ENCODE measurements around the gene FRRS1L. TPM values are rescaled to one million over a fixed set of nuclear protein-coding genes. Genes with fewer than 3 reads are reported as not detected.

FRRS1L gene
- total and polyA plus RNA-seq, 10 donors, result under 0.01 to 0.03 TPM; not detected in 8

DNA sequence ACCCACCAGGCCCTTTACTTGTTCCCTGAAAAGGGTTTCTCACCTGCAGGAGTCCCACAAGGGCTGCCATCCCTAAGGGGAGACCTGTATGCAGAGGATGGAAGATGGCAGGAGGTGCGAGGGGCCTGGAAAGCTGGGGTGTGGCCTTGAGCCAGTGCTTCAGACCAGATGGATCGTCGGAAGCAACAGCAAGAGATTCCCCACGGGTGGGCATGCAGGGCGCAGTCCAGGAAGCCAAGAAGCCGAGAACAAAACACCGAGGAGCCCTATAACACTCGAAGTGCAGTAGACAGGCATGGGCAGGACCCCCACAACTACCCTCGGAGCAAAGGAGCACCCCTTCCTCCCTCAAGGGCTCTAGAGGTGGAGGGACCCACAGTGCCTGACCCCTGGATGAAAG, 24.7 kb upstream of the FRRS1L start:
- no peaks in the 10 kb centered on the region for H3K4me1 ChIP-seq
- no peaks in the 10 kb centered on the region for H3K36me3 ChIP-seq
- no peaks in the 10 kb centered on the region for H3K9me3 ChIP-seq
- no peak overlapping the region for H3K27ac ChIP-seq
- TF ChIP-seq, protein P1, sequence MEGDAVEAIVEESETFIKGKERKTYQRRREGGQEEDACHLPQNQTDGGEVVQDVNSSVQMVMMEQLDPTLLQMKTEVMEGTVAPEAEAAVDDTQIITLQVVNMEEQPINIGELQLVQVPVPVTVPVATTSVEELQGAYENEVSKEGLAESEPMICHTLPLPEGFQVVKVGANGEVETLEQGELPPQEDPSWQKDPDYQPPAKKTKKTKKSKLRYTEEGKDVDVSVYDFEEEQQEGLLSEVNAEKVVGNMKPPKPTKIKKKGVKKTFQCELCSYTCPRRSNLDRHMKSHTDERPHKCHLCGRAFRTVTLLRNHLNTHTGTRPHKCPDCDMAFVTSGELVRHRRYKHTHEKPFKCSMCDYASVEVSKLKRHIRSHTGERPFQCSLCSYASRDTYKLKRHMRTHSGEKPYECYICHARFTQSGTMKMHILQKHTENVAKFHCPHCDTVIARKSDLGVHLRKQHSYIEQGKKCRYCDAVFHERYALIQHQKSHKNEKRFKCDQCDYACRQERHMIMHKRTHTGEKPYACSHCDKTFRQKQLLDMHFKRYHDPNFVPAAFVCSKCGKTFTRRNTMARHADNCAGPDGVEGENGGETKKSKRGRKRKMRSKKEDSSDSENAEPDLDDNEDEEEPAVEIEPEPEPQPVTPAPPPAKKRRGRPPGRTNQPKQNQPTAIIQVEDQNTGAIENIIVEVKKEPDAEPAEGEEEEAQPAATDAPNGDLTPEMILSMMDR (IDR thresholded peaks at IDR 0.05 in 8 of 11, conservative IDR thresholded peaks at IDR 0.05 in 3 of 11), result no peak
- TF ChIP-seq POLR2AphosphoS5 (IDR thresholded peaks at IDR 0.05) (no peak), POLR2A (IDR thresholded peaks at IDR 0.05) (no peak)
- peaks cover 0 to 5% (median 0%) of the 10 kb centered on the region in 7 donors for H3K27me3 ChIP-seq (replicated peaks in 1 of 7)
- H3K4me3 ChIP-seq, result no peak overlapping the region
- 87 to 91% (median 89%) methylated on average over 9 of the region's 9 CpGs for whole genome bisulfite sequencing, 5 donors
- intact Hi-C loops (cut with DNase I; ENCODE audit: low total_unique reads), result no loop called here
- DNase-seq, result no peak

DNA sequence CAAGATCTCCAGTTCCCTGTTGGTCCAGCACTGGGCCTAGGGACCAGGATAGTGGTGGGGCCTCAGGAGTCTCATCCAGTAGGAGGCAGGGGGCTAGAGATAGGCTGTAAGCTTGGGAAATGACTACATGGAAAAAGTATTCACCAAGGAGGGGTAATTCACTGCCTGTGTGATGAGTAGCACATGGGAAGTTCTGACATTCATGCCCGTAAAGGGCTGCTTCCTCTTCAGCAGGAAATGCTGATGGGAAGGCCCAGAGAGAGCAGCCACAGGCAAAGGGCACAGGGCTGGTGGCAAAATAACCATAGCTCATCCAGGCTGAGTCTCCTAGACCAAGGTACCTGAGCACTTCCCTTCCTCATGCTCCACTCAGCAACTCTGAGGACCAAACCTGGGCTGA, 23.1 kb upstream of the FRRS1L start:
- intact Hi-C loops (cut with DNase I; ENCODE audit: low total_unique reads), result no loop called here
- no peak for DNase-seq
- Histone ChIP-seq H3K27me3 (replicated peaks in 1 of 7) (peaks cover 0 to 5% (median 0%) of the 10 kb centered on the region in 7 donors), H3K9me3 (no peaks in the 10 kb centered on the region), H3K4me3 (no peak overlapping the region), H3K4me1 (no peaks in the 10 kb centered on the region), H3K36me3 (no peaks in the 10 kb centered on the region), H3K27ac (no peak overlapping the region)
- WGBS, 5 donors, result 21 to 42% (median 29%) methylated on average over 1 of the region's 1 CpG
- TF ChIP-seq, protein P1 (IDR thresholded peaks at IDR 0.05 in 8 of 11, conservative IDR thresholded peaks at IDR 0.05 in 3 of 11), result no peak
- TF ChIP-seq POLR2AphosphoS5 (IDR thresholded peaks at IDR 0.05) (no peak), POLR2A (IDR thresholded peaks at IDR 0.05) (no peak)

DNA sequence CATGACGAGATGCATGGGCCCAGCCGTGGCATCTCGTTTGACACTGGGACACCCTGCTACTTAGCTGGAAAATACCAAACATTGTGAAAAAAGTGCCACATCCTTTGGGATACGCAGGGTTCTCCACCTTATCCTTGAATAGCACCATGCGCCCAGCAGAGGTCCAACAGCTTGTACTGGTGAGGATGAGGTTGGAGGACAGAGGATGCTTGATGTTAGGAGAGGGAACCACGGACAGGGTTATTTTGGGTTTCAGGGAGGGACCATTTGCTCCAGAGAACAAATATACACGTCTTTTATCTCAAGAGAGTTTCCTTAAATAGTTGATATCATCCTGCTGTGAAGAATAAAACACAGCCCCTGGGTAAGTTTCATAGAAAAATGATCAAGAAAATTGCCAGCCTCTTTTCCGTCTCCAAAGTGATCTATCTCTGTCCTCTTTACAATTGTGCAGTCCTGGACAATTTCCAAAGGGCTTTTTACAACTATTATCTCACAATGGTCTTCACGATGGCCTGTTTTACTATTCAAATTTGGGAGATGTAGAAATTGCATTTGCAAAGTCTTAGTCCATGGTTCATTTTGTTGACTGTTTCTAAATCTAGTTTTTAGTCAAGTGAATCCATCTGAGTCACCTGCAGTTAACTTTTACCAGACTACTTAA, 19.9 kb upstream of the FRRS1L start:
- H3K9me3 ChIP-seq, result no peaks in the 10 kb centered on the region
- H3K27me3 ChIP-seq (replicated peaks in 1 of 7), result peaks cover 0 to 3% (median 0%) of the 10 kb centered on the region in 7 donors
- no peaks in the 10 kb centered on the region for H3K36me3 ChIP-seq
- intact Hi-C loops (cut with DNase I; ENCODE audit: low total_unique reads), result no loop called here
- TF ChIP-seq, protein P1 (IDR thresholded peaks at IDR 0.05 in 8 of 11, conservative IDR thresholded peaks at IDR 0.05 in 3 of 11), result no peak
- TF ChIP-seq POLR2A (IDR thresholded peaks at IDR 0.05) (no peak), POLR2AphosphoS5 (IDR thresholded peaks at IDR 0.05) (no peak)
- no peaks in the 10 kb centered on the region for H3K4me1 ChIP-seq
- H3K4me3 ChIP-seq, result no peak overlapping the region
- no peak overlapping the region for H3K27ac ChIP-seq
- 69 to 84% (median 75%) methylated on average over 9 of the region's 9 CpGs for WGBS, 5 donors
- DNase-seq, result no peak

DNA sequence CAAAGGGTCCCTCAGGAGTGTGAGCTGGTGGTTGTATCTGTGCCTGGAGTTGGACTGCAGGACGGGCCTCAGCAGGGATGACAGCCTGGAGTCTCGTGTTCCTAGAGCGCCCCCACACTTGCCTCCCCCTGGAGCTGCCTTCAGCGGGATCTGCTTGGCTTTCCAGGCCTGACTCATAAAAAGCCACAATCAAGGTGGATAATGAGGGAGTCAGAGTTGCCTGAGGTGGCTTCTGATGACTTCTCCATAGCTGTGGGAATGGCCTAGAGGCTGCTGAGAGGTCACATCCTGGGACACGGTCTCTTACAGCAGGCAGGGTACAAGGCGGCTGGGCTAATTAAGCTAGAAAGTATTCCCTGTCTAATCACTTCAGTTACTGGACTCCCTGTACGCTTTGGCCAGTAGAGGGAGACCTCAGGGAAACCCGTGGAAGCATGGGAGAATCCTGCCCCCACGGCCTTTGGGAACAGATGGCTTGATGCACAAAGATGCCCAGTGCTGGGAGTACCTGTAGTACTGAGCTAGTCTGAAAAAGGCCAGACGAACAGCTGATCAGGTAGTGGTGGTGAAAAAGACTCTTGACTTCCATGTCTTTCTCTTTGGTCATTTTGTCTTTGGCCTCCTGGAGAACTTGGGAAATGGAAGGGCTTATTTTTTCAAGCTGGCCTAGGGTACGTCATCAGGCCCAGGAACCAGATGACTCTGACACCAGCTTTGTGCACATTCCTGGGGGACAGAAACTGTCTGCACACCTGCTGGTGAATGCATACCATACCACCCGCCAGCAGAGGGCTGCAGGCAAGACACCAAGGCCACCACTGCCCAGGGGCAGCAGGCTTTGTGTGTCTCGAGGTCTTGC, 16.1 kb upstream of the FRRS1L start:
- intact Hi-C loops (cut with DNase I; ENCODE audit: low total_unique reads), result no loop called here
- DNase-seq, result no peak
- Histone ChIP-seq H3K27ac (no peak overlapping the region), H3K27me3 (replicated peaks in 1 of 7) (peaks cover 0 to 14% (median 0%) of the 10 kb centered on the region in 7 donors), H3K9me3 (no peaks in the 10 kb centered on the region), H3K36me3 (no peaks in the 10 kb centered on the region), H3K4me1 (no peaks in the 10 kb centered on the region), H3K4me3 (no peak overlapping the region)
- TF ChIP-seq, protein P1 (IDR thresholded peaks at IDR 0.05 in 8 of 11, conservative IDR thresholded peaks at IDR 0.05 in 3 of 11), result peak in 1 of 11 experiments; percentile 15
- TF ChIP-seq POLR2A (IDR thresholded peaks at IDR 0.05), result no peak
- 67 to 77% (median 70%) methylated on average over 9 to 13 of the region's 13 CpGs for WGBS, 5 donors

Measured in spleen (tissue), 11 donors.